A673 (cell line): ENCODE measurements around the gene ZNF277. TPM values are rescaled to one million over a fixed set of nuclear protein-coding genes. Genes with fewer than 3 reads are reported as not detected.

ENCODE experiments used
- BruUV-seq: library from RNA; stranded (reverse); fragments of 400-500 nt; replicated peaks from 2 replicates; lab custom pipeline; 2021; lab: Mats Ljungman, UMichigan
- CTCF ChIA-PET: fragments of 300-600 bp; sonication (Branson Sonifier 250); formaldehyde crosslinking; loops from one replicate; lab custom pipeline; 2022; ENCODE audit warnings: antibody characterized with exemption; lab: Charles Lee
- POLR2A ChIA-PET: fragments of 300-600 bp; sonication (Branson Sonifier 250); formaldehyde crosslinking; loops from one replicate; lab custom pipeline; 2022; ENCODE audit warnings: antibody characterized with exemption; ENCODE audit not compliant: low non-redundant PET; lab: Charles Lee
- DNase-seq: peaks from one replicate; pipeline ENCODE4 v3.0.0-alpha.2; 2015; ENCODE audit warnings: low spot score
- H3K27ac ChIP-seq: fragments of 200-600 bp; sonication (generic); 2 replicates; pipeline ENCODE4 v1.5.1; 2016; ENCODE audit warnings: mixed run types, low read depth, mild to moderate bottlenecking, mixed read lengths, antibody characterized with exemption, low read length; ENCODE audit not compliant: poor library complexity, severe bottlenecking
- H3K27me3 ChIP-seq: fragments of 200-600 bp; sonication (generic); replicated peaks from 2 replicates; pipeline ENCODE4 v1.6.1; 2017; ENCODE audit warnings: mixed run types, low read depth, mild to moderate bottlenecking, mixed read lengths, antibody characterized with exemption, low read length; ENCODE audit not compliant: insufficient read depth, poor library complexity
- H3K36me3 ChIP-seq: fragments of 200-600 bp; sonication (generic); 2 replicates; pipeline ENCODE4 v1.6.1; 2016; ENCODE audit warnings: mixed run types, mild to moderate bottlenecking, mixed read lengths, antibody characterized with exemption, low read length; ENCODE audit not compliant: insufficient read depth, poor library complexity, severe bottlenecking
- H3K4me1 ChIP-seq: fragments of 200-600 bp; sonication (generic); 2 replicates; pipeline ENCODE4 v1.6.1; 2017; ENCODE audit warnings: mixed run types, mild to moderate bottlenecking, mixed read lengths, antibody characterized with exemption, low read length; ENCODE audit not compliant: insufficient read depth, poor library complexity, severe bottlenecking
- H3K4me3 ChIP-seq: fragments of 200-600 bp; sonication (generic); 2 replicates; pipeline ENCODE4 v1.5.1; 2016; ENCODE audit warnings: low read depth, mixed run types, mild to moderate bottlenecking, mixed read lengths, low read length; ENCODE audit not compliant: poor library complexity, severe bottlenecking
- H3K9me3 ChIP-seq: fragments of 200-600 bp; sonication (generic); 2 replicates; pipeline ENCODE4 v1.6.1; 2016; ENCODE audit warnings: mixed run types, low read depth, mild to moderate bottlenecking, mixed read lengths, antibody characterized with exemption, low read length; ENCODE audit not compliant: poor library complexity, severe bottlenecking
- EZH2 ChIP-seq: fragments of 200-600 bp; sonication (generic); IDR thresholded peaks from 2 replicates; pipeline ENCODE4 v1.6.1; 2017; ENCODE audit warnings: borderline replicate concordance, low read depth, mild to moderate bottlenecking, mixed read lengths, antibody characterized with exemption, low read length; ENCODE audit not compliant: poor library complexity, severe bottlenecking
- intact Hi-C: fragments of 100-400 bp; cut with micrococcal nuclease; formaldehyde crosslinking; loops from one replicate; pipeline ENCODE4 v1.10.0; 2022; ENCODE audit not compliant: unreplicated experiment
- total RNA-seq: library from RNA; stranded (reverse); gene quantifications from 2 replicates; pipeline ENCODE4 v1.2.3, GENCODE V29; 2021
- TF ChIP-seq, protein P1 (sequence below): fragments of 300-800, 200-600 bp; sonication (generic); conservative IDR thresholded peaks from 2 replicates; pipeline ENCODE4 v1.5.1; 2017; ENCODE audit warnings: low read depth, mild to moderate bottlenecking, antibody characterized with exemption, low read length, moderate library complexity, mixed read lengths

ZNF277 gene
- total RNA-seq, 1 experiment from 2014 or later = 17.7 TPM

DNA sequence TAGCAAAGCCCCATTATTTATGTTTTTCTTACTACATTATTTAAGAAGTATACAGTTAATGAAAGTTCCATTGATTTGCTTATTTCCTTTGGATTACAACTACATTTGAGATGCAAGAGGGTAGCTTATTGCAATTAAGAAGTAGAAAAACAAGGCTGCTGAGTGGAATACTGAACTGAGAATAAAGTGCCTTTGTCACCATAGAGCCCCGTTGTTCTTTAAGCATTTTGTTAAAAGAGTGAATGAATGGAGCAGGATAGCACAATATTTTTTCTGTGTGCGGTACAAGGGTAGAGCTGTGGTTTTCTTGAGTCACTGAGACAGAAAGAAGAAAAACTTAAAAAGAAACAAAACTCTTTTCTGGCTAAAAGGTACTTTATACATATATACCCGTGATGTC lies 45.6 kb downstream of the ZNF277 start:
- Histone ChIP-seq H3K4me3 (no peak overlapping the region), H3K36me3 (no peaks in the 10 kb centered on the region), H3K27ac (no peak overlapping the region), H3K9me3 (no peaks in the 10 kb centered on the region), H3K27me3 (no peaks in the 10 kb centered on the region), H3K4me1 (no peaks in the 10 kb centered on the region)
- ChIA-PET POLR2A (no interaction called here), CTCF (no interaction called here)
- no peak for DNase-seq
- BruUV-seq = no TSS peak
- TF ChIP-seq, protein P1, sequence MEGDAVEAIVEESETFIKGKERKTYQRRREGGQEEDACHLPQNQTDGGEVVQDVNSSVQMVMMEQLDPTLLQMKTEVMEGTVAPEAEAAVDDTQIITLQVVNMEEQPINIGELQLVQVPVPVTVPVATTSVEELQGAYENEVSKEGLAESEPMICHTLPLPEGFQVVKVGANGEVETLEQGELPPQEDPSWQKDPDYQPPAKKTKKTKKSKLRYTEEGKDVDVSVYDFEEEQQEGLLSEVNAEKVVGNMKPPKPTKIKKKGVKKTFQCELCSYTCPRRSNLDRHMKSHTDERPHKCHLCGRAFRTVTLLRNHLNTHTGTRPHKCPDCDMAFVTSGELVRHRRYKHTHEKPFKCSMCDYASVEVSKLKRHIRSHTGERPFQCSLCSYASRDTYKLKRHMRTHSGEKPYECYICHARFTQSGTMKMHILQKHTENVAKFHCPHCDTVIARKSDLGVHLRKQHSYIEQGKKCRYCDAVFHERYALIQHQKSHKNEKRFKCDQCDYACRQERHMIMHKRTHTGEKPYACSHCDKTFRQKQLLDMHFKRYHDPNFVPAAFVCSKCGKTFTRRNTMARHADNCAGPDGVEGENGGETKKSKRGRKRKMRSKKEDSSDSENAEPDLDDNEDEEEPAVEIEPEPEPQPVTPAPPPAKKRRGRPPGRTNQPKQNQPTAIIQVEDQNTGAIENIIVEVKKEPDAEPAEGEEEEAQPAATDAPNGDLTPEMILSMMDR = no peak
- no peak for TF ChIP-seq EZH2
- intact Hi-C loops = no loop called here

DNA sequence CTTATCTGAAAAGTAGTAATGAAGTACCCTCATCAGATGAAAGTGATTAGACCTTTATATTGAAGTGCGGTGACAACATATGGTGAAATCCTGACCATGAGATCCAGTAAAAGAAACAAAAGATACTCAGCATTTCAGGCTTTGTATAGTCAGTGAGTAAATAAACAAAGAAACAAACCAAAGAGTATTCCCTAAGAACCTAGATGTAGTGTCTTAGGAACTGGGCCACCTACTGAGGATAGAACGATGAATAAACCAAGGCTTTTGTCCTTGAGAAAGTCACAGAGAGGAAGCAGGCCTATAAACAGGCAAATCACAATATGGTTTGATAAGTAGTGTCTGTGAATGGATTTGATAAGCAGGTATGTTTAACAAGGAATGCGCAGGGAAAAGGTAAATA lies 46.2 kb downstream of the ZNF277 start:
- CTCF ChIA-PET = no interaction called here
- H3K9me3 ChIP-seq = no peaks in the 10 kb centered on the region
- POLR2A ChIA-PET = no interaction called here
- no peak overlapping the region for H3K27ac ChIP-seq
- intact Hi-C loops = no loop called here
- H3K27me3 ChIP-seq = no peaks in the 10 kb centered on the region
- H3K4me3 ChIP-seq = no peak overlapping the region
- no peaks in the 10 kb centered on the region for H3K4me1 ChIP-seq
- no TSS peak for BruUV-seq
- no peak for TF ChIP-seq EZH2
- TF ChIP-seq, protein P1 = no peak
- no peaks in the 10 kb centered on the region for H3K36me3 ChIP-seq
- DNase-seq = no peak

DNA sequence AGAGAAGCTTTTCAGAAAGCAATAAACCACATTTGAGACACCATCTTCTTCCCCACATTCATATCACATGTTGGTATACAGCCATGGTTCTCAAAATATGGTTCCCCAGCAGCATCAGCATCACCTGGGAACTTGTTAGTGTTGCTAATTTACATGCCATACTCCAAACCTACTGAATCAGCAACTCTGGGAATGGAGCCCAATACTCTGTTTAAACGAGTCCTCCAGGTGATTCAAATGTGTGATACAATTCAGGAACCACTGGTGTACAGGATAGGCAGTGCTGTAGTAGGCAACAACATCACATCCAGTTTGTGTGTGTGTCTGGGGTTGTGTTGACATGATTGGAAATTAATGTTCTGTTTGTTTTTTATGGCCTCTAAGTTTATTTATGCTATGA lies 47.7 kb downstream of the ZNF277 start:
- Histone ChIP-seq H3K27ac (no peak overlapping the region), H3K4me1 (no peaks in the 10 kb centered on the region), H3K4me3 (no peak overlapping the region), H3K36me3 (no peaks in the 10 kb centered on the region), H3K27me3 (no peaks in the 10 kb centered on the region), H3K9me3 (no peaks in the 10 kb centered on the region)
- BruUV-seq = no TSS peak
- intact Hi-C loops = no loop called here
- no peak for DNase-seq
- CTCF ChIA-PET = no interaction called here
- no peak for TF ChIP-seq EZH2
- TF ChIP-seq, protein P1 = no peak
- POLR2A ChIA-PET = no interaction called here
